Activated CD4-positive, alpha-beta T cell treated with anti-CD3 and anti-CD28 coated beads, Interleukin-2, Interleukin-4, amounts not matched to agents 100 ng/mL and 50 ng/mL, durations not matched to agents 16 hours and 8 hours (primary cell): ENCODE measurements around the gene HMGCR.
A peak's percentile ranks its signal among the peaks of the same experiment; 100 is the strongest.

ENCODE experiments used
- DNase-seq: peaks from one replicate; pipeline ENCODE4 v3.0.0-alpha.2; 2020; ENCODE audit warnings: low spot score

The HMGCR gene

DNA sequence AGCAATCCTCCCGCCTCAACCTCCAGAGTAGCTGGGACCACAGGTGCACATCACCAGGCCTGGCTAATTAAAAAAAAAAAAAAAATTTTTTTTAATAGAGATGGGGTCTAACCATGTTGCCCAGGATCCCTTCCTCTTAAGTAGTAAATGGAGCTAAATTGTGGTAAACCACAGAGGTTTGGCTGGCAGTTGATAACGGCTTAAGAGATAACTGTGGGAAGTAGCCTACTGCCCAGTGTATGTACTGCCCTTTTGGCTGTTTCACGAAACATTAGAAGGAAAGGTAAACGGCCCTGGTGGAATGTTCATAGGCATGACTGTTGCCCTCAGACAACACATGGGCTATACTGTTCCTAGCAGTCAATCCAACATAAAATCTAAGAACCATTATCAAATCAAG lies 44.4 kb downstream of the HMGCR start:
- DNase-seq = no peak

DNA sequence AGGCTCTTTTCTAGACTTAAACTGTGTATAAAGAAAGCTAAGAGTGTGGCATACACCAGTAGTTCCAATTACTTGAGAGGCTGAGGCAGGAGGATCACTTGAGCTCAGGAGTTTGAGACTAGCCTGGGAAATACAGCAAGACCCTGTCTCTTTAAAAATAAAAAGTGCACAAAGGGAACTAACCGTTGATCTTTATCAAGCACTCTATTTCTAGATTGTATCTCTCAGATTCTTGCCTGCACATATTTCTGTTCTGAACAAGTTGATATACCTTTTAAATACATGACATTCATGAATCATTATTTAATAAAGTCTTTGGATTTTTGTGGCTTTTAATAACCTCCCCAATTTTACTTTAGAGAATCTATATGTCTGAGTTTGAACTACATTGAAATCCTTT lies 47.2 kb downstream of the HMGCR start:
- no peak for DNase-seq

DNA sequence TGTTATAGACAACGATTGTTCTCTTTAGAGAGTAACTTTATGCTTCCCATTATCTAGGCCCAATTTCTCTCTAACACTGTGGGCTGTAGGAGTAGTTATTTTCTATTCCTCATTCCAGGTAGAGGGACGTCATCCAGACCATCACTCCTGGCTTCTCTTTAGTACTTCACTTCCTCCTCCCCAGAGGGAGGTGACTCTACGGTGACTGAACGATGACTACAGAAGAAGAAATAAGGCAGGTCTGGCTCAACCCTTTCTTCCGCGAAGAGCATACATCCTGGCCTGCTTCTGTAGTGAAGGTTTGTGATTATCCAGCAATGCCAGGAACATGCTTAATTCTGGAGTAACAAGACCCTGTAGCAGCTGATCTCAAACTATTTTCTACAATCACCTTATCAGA lies 50.8 kb downstream of the HMGCR start:
- no peak for DNase-seq

DNA sequence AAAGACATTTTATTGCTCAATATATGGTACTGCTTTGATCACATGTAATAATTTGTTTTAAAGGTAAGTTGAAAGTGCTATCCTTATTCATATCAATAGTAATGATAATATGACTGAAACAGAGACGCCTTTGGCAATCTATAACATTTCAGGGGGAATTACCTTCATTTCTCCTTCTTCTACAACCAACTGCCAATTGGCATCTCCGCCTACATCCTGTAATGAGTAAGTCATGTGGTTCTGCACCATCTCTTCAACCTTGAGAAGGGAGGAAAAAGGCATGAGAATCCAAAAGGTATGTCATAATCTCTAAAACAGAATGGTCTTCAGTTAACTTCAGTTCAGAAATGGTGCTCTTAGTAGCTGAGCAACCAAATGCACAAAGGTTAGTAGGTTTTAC lies 52.4 kb downstream of the HMGCR start:
- peak; percentile 70 for DNase-seq

GRCh38 chr5:75395277-75395676 lies 58.3 kb downstream of the HMGCR start:
- no peak for DNase-seq

DNA sequence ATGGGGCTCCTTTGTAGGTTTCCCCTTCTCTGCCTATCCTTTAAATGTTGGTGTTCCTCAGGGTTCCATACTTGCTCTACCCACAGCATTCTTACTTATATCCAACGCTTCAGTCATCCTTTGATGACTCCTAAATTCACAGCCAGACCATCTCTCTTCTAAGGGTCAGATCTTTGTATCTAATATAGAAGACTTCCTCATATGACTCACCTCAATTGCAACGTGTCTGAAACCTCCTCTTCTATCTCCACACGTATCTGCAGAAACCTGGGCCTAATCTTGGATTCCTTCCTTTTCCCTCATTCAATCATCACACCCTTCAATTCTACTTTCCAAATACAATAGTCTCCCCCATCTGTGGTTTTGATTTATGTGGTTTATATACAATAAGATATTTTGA lies 68.3 kb downstream of the HMGCR start:
- no peak for DNase-seq
